SU-DHL-6 (cell line): Measurements from ENCODE around the gene PHF14.

Source experiments
- H2AFZ ChIP-seq: fragments of 200-600 bp; sonication (generic); 2 replicates; pipeline ENCODE4 v1.6.1; 2014; ENCODE audit warnings: low read depth, mild to moderate bottlenecking, moderate library complexity, mixed read lengths, antibody characterized with exemption, low read length; ENCODE audit not compliant: severe bottlenecking
- H3F3A ChIP-seq: fragments of 200-600 bp; shearing (Covaris generic); 2 replicates; pipeline ENCODE4 v1.6.0; 2016; ENCODE audit warnings: antibody characterized with exemption, mild to moderate bottlenecking; ENCODE audit not compliant: insufficient read depth
- H3K27ac ChIP-seq: fragments of 200-600 bp; sonication (generic); 2 replicates; pipeline ENCODE4 v1.5.1; 2016; ENCODE audit warnings: low read depth, mild to moderate bottlenecking, low read length, moderate library complexity, mixed read lengths
- H3K27me3 ChIP-seq: fragments of 200-600 bp; sonication (generic), shearing (Covaris generic); 2 replicates; pipeline ENCODE4 v1.6.0; 2014; ENCODE audit warnings: mild to moderate bottlenecking, low read length
- H3K36me3 ChIP-seq: fragments of 200-600 bp; sonication (generic); 2 replicates; pipeline ENCODE4 v1.6.1; 2014; ENCODE audit warnings: mild to moderate bottlenecking, low read length, mixed read lengths
- H3K4me2 ChIP-seq: fragments of 300-600, 200-600 bp; shearing (Covaris generic), sonication (generic); 2 replicates; pipeline ENCODE4 v1.6.0; 2014; ENCODE audit warnings: low read length, low read depth, mild to moderate bottlenecking; ENCODE audit not compliant: poor library complexity, severe bottlenecking
- H3K4me3 ChIP-seq: fragments of 200-600 bp; sonication (generic); 2 replicates; pipeline ENCODE4 v1.5.1; 2014; ENCODE audit warnings: antibody characterized with exemption, low read length, mild to moderate bottlenecking, mixed read lengths; ENCODE audit not compliant: insufficient read depth, poor library complexity, severe bottlenecking
- H3K79me2 ChIP-seq: fragments of 200-600 bp; sonication (generic); 2 replicates; pipeline ENCODE4 v1.6.1; 2014; ENCODE audit warnings: mild to moderate bottlenecking, low read length, moderate library complexity; ENCODE audit not compliant: insufficient read depth
- H3K9ac ChIP-seq: fragments of 200-600 bp; sonication (generic); 2 replicates; pipeline ENCODE4 v1.7.0; 2014; ENCODE audit warnings: mild to moderate bottlenecking, low read length
- H3K9me2 ChIP-seq: fragments of 200-600 bp; sonication (generic); replicated peaks from 2 replicates; pipeline ENCODE4 v1.6.1; 2014; ENCODE audit warnings: low read length; ENCODE audit not compliant: insufficient read depth
- H3K9me3 ChIP-seq: fragments of 200-600 bp; sonication (generic); 2 replicates; pipeline ENCODE4 v1.6.1; 2014; ENCODE audit warnings: low read length, mixed read lengths; ENCODE audit not compliant: insufficient read depth
- H4K20me1 ChIP-seq: fragments of 200-600 bp; sonication (generic); 2 replicates; pipeline ENCODE4 v1.6.1; 2014; ENCODE audit warnings: low read depth, mild to moderate bottlenecking, antibody characterized with exemption, low read length, moderate library complexity, mixed read lengths
- EZH2phosphoT487 ChIP-seq: fragments of 200-600 bp; sonication (generic), shearing (Covaris generic); conservative IDR thresholded peaks from 2 replicates; pipeline ENCODE4 v1.6.1; 2018; ENCODE audit warnings: mild to moderate bottlenecking, antibody characterized with exemption, low read length, moderate library complexity, mixed read lengths
- TF ChIP-seq, protein P1 (sequence below): fragments of 200-600 bp; sonication (generic); IDR thresholded peaks from one replicate; pipeline ENCODE4 v1.5.1; 2017; ENCODE audit warnings: antibody characterized with exemption, mild to moderate bottlenecking, low read length, moderate library complexity; ENCODE audit not compliant: insufficient read depth, poor library complexity, severe bottlenecking

The PHF14 gene

DNA sequence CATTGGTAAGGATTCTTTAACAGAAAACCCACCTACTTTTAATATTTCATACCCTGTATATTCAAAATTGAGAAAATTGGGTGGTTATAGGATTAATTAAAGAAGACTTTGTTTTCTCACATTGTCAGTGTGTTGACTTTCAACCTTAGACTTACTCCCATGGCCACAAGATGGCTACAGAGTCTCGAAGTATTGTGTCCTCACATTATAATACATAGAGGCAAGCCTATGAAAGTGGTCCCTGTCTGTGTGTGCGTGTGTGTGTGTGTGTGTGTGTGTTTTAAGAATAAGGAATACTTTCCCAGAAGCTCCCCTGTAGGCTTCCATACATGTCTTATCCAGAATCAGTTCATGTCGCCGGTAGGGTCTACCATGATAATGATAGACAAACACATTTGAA, 180.0 kb downstream of the PHF14 start:
- no peak for TF ChIP-seq EZH2phosphoT487
- TF ChIP-seq, protein P1, sequence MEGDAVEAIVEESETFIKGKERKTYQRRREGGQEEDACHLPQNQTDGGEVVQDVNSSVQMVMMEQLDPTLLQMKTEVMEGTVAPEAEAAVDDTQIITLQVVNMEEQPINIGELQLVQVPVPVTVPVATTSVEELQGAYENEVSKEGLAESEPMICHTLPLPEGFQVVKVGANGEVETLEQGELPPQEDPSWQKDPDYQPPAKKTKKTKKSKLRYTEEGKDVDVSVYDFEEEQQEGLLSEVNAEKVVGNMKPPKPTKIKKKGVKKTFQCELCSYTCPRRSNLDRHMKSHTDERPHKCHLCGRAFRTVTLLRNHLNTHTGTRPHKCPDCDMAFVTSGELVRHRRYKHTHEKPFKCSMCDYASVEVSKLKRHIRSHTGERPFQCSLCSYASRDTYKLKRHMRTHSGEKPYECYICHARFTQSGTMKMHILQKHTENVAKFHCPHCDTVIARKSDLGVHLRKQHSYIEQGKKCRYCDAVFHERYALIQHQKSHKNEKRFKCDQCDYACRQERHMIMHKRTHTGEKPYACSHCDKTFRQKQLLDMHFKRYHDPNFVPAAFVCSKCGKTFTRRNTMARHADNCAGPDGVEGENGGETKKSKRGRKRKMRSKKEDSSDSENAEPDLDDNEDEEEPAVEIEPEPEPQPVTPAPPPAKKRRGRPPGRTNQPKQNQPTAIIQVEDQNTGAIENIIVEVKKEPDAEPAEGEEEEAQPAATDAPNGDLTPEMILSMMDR: no peak
- no peak overlapping the region for H3K9ac ChIP-seq

DNA sequence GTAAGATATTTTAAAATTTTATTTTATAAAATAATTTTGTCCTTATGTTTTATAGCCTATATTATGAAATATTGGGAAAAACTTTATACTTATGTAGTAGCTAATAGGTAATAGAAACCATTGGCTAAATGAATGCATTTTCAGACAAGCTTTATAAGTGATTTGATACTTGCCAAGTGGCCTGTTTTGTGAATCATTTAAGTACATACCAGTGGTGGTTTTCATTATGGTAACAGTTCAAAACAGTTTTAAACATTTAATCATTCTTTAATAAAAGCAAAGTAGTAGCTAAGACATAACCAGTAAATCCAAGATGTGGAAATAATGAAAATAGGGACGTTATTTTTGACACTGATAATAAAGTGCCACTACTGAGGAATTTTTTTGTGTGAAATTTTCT, 182.2 kb downstream of the PHF14 start:
- H3K4me3 ChIP-seq: no peak overlapping the region
- H3K9me2 ChIP-seq: no peaks in the 10 kb centered on the region
- no peak overlapping the region for H3K9ac ChIP-seq
- H3K27ac ChIP-seq: no peak overlapping the region
- no peaks in the 10 kb centered on the region for H3K36me3 ChIP-seq
- no peak for TF ChIP-seq EZH2phosphoT487
- TF ChIP-seq, protein P1: no peak
- H3F3A ChIP-seq: no peaks in the 10 kb centered on the region
- H3K27me3 ChIP-seq: no peaks in the 10 kb centered on the region
- H4K20me1 ChIP-seq: no peaks in the 10 kb centered on the region
- no peak overlapping the region for H3K4me2 ChIP-seq
- H3K79me2 ChIP-seq: no peaks in the 10 kb centered on the region
- H3K9me3 ChIP-seq: no peaks in the 10 kb centered on the region
- no peak overlapping the region for H2AFZ ChIP-seq

More for the DNA sequence above, 180.0 kb downstream of the PHF14 start:
- H3K9me3 ChIP-seq: no peaks in the 10 kb centered on the region
- H2AFZ ChIP-seq: no peak overlapping the region
- no peak overlapping the region for H3K4me2 ChIP-seq
- no peaks in the 10 kb centered on the region for H4K20me1 ChIP-seq
- no peaks in the 10 kb centered on the region for H3K9me2 ChIP-seq
- no peaks in the 10 kb centered on the region for H3K27me3 ChIP-seq
- H3K4me3 ChIP-seq: no peak overlapping the region
- peaks cover 8% of the 10 kb centered on the region for H3K36me3 ChIP-seq
- no peak overlapping the region for H3K27ac ChIP-seq
- H3K79me2 ChIP-seq: no peaks in the 10 kb centered on the region
- H3F3A ChIP-seq: no peaks in the 10 kb centered on the region

DNA sequence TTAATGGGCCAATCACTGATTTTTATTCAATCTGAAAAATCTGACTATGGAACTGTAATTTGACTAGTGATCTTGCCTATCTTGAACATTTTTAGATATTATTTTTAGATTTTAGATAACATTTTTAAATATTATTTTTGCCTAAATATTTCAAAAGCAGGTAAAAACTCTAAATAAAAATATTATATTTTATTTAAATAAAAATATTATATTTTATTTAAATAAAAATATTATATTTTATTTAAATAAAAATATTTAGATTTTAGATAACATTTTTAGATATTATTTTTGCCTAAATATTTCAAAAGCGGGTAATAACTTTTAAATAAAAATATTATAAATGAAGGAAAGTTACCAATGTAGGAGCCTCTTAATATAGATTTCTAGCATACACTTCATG, 187.8 kb downstream of the PHF14 start:
- Histone ChIP-seq H4K20me1 (no peaks in the 10 kb centered on the region), H3K9me3 (no peaks in the 10 kb centered on the region), H2AFZ (no peak overlapping the region), H3K27ac (no peak overlapping the region), H3K4me2 (no peak overlapping the region), H3K79me2 (no peaks in the 10 kb centered on the region), H3F3A (peaks cover 5% of the 10 kb centered on the region; the same call in 1 of the 2 replicates), H3K9ac (no peak overlapping the region), H3K9me2 (no peaks in the 10 kb centered on the region), H3K4me3 (no peak overlapping the region), H3K36me3 (0 out of 2 replicates have a peak, but pooled peaks cover 3% of the 10 kb centered on the region), H3K27me3 (no peaks in the 10 kb centered on the region)
- no peak for TF ChIP-seq EZH2phosphoT487
- TF ChIP-seq, protein P1: no peak
